GM12873 (cell line): ENCODE results near the gene HOXA7.

Experiments used
- CTCF ChIP-seq: IDR thresholded peaks from 2 replicates; pipeline ENCODE4 v1.5.1; 2012; ENCODE audit warnings: low read depth, mild to moderate bottlenecking, moderate library complexity, low read length, control low read depth; ENCODE audit not compliant: insufficient read depth; ENCODE audit errors: missing control alignments

HOXA7 gene

GRCh38 chr7:27159266-27160144 is 3.0 kb upstream of the HOXA7 start:
- no peak for TF ChIP-seq CTCF

- TF ChIP-seq CTCF, result no peak
Measured at GRCh38 chr7:27158436-27159265, 2.2 kb upstream of the HOXA7 start.

DNA sequence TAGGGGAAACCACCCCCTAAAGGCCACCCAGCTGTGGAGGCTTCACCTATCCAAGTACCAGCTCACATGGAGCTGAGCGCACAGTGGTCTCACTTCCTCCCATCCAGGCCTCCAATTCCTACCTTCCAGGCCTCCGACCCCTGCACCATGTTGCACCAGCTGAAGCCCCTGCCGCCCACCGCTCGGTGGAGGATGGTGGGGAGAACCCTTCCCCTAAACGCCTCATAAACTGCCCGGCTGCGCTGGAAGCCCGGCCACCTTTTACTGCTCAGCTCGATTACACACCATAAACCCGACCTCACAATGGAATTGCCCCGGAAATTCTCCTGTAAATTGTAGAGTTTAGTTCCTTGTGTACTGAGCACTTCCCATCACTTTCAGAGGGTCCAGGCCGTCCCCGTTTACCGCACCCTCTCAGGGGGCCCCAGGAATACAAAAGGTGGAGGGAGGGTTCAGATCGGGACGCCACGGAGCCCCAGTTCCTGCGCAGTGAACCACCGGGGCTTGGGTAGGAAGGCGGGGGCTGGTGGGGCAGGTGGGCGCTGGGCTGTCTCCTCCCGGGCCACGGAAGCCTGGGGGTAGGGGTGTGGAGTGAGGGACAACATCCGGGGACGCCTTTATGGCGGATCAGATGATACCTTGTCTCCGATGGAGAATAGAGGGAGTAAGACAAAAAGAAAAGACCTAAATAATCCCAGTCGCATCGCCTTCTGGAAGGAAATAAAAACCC is 1.4 kb upstream of the HOXA7 start:
- no peak for TF ChIP-seq CTCF

DNA sequence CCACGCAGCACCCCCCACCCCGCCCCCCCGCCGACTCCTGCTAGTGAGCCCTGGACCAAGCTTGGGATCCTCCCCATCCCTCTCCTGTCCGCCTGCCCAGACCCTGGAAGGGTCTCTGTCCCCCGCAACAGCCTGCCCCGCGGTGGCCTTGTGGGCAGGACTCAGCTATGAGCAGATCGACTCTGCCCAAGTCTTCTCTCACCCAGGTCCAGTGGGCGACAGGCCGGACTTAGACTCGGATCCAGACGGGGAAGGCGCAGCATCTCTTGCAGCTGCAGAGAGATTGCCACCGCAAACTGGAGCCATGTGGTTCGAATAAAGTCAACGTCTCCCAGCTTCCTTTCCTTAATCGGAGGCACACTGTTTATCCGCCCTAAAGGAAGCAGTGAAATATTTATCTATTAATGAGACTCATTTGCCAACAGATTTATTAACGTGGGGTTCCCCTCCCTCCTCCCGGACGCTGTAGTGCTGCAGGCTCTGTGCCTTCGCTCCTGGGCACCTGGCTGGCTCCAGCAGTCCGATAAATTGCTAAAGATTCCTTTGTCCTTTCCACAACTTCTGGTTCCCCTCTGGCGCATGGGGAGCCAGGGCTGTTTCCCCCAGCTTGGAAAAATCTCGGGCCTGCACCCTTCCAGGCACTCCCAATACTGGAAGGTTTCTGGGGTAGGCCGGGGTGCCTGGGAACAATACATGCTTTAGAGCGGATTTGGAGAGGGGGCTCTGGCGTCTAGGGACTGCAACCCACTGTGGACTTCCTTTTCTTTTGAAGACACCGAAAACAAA is 634 bp upstream of the HOXA7 start:
- TF ChIP-seq CTCF, result no peak

DNA sequence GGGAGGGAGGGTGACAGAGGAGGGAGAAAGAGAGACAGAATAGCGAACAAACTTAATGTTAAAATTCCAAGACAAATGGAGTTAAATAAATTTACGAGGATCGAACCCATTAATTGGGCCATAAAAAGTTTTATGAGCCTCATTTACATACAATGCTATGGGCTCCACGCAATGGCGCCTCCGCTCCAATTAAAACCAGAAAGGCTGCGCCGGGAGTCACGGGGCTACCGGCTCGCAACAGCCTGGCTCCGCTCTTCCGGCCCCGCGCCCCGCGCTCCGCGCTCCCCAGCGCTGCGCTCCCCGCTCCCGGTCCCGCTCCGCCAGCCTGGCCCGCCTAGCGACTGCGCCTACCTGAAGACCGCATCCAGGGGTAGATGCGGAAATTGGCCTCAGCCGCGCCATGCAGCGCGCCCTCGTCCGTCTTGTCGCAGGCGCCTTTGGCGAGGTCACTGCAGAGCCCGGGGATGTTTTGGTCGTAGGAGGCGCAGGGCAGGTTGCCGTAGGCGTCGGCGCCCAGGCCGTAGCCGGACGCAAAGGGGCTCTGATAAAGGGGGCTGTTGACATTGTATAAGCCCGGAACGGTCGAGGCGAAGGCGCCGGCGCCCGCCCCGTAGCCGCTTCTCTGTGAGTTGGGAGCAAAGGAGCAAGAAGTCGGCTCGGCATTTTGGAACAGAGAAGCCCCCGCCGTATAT is 513 bp downstream of the HOXA7 start:
- TF ChIP-seq CTCF, result no peak

- TF ChIP-seq CTCF, result no peak
Measured at GRCh38 chr7:27154901-27155815, 1.3 kb downstream of the HOXA7 start.
